Omental fat pad (tissue), 4 donors: ENCODE measurements around the gene JUP. TPM values are rescaled to one million over a fixed set of nuclear protein-coding genes. Genes with fewer than 3 reads are reported as not detected.
A peak's percentile ranks its signal among the peaks of the same experiment; 100 is the strongest.
"Not testable (repeated sequence)": the region's sequence is repeated elsewhere in the genome, so short reads cannot be mapped to it uniquely, and the experiment has no call there.

Experiments used
- ATAC-seq: fragments of 150-250 bp; one replicate; pipeline ENCODE4 v1.9.1; 2016; ENCODE audit warnings: mild to moderate bottlenecking, moderate library complexity; ENCODE audit not compliant: low FRiP score
- DNase-seq: peaks from one replicate; pipeline ENCODE4 v3.0.0-alpha.2; 2019; ENCODE audit warnings: low spot score
- CTCF ChIP-seq, 3 donors: fragments of 450-650 bp; IDR thresholded peaks; one replicate each; pipeline ENCODE4 v1.5.1; 2016 to 2017; ENCODE audit warnings: antibody characterized with exemption in 3 of 3, mild to moderate bottlenecking in 3 of 3, moderate library complexity in 2 of 3
- total RNA-seq, 4 donors: library from RNA; depleted of rRNA; stranded (reverse); fragments of >200 nt; gene quantifications; one replicate each; pipeline ENCODE4 v1.1.0, GENCODE V29; 2016

JUP gene
- 10 to 100 TPM; 34.8 to 84.5 (median 39.0) TPM for total RNA-seq

DNA sequence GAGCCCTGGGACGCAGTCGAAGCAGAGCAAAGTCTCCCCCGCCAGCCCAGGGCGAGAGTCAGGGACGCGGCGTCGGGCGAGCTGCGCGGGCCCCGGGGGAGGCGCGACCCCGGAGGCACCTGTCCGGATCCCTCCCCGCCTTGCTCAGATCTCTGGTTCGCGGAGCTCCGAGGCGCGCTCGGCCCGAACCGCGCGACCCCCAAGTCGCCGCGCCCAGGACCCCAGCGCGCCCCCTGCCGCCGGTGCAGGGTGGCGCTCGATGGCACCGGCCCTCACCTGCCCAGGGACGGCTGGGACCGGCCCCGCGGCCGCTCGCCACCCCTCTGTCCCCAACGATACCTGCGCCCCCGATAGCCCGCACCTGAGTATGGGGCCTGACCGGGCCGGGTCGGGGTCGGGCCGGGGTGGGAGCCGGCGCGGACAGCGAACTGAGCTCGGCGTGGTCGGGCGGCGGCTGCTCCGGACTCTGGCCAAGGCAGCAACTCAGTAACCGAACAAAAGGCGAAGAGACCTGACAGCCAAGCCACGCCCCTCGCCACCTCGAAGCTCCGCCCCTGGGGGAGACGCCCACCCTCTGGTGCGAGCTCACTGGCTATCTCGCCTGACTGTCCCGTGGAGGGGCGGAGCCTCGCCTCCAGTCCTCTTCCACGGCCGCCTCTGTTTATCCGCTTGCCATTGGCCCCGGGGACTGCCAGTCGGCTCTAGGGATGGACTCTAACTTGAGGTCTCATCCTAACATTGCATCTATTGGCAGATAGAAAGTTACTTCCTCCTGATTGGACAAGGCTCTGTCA lies at the start of gene JUP:
Gene JUP (minus strand): TSS at position 485 of the 794 bp plus-strand sequence. CDS start 14,857 bp downstream, outside the sequence.
- peak in 1 of 3 donors; percentile 33 for TF ChIP-seq CTCF (IDR thresholded peaks at IDR 0.05)
- DNase-seq (peak; percentile 99), ATAC-seq (peak; percentile 99)

DNA sequence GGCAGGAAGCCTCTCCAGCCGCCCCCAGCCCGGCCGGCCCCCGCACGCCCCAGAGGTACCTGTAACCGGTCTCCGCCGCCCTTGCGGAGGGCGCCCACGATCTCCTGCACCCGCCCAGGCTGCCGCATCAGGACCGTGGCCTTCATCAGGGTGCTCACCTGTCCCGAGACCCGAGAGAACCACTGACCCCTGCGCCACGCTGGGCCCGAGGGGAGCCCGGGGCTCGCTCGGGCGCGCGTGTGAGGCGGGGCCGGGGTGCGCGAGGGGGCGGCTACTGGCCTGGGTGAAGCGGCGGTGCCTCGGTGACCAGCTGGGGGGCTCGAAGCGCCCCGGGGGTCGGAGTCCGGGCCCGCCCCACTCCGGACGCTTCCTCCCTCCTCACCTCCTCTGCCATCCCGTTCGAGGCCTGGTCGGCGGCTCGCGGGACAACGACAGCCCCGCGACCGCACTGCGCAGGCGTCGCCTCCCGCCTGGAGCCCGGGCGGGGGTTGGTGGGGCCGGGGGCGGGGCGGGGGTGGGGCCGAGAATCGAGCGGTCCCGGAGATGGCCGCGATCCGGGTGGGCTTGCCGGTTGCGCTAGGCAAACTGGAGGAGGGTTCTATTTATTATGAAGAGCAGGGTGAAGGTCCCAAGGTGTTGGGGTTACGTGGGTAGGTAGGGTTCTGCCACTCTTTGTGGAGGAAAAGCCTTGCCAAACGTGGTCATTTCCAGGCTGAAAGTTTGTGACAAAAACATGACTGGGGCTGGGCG lies 49.5 kb upstream of the JUP start, which contains the start of gene NT5C3B:
Gene NT5C3B (minus strand): TSS at position 433 of the 750 bp plus-strand sequence. CDS start 39 bp downstream, at position 394.
- TF ChIP-seq CTCF (IDR thresholded peaks at IDR 0.05) = no peak
- DNase-seq = no peak
- peak; percentile 70 for ATAC-seq

DNA sequence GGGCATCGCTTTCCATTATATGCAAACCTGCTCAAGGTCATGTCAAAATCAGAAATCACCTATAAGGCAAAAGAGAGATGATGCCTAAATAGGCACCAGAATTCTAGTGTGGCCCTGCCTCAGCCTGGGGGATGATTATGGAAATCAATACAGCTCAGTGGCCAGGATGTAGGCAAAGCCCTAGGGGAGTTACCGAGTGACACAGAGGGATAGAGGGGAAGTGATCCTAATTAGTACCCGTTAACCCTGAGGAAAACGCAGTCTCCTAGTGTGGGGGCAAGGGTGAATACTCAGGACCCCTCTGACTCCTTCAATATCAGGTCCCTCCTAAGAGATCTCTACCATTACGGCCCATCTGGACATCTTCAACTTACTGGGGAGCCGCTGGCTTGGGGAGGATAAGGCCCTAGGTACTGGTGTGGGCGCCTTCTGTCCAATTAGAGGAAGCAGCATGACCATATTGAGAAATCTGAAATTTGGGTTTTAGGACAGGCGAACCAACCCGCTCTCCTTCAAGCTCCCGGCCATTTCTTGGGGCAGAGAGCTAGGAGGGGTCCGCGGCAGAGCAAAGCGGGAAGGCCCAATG lies 48.8 kb upstream of the JUP start:
- TF ChIP-seq CTCF (IDR thresholded peaks at IDR 0.05) = no peak
- peak; percentile 42 for ATAC-seq
- no peak for DNase-seq

GRCh38 chr17:41829961-41830360 lies 43.5 kb upstream of the JUP start:
- ATAC-seq, DNase-seq: not testable (repeated sequence)

- TF ChIP-seq CTCF (IDR thresholded peaks at IDR 0.05) = no peak
- ATAC-seq (no peak), DNase-seq (no peak)
These were observed 38.8 kb upstream of the JUP start for GRCh38 chr17:41825175-41825845.

GRCh38 chr17:41824086-41824485 lies 37.6 kb upstream of the JUP start:
- ATAC-seq (no peak), DNase-seq (no peak)
- TF ChIP-seq CTCF (IDR thresholded peaks at IDR 0.05) = no peak

DNA sequence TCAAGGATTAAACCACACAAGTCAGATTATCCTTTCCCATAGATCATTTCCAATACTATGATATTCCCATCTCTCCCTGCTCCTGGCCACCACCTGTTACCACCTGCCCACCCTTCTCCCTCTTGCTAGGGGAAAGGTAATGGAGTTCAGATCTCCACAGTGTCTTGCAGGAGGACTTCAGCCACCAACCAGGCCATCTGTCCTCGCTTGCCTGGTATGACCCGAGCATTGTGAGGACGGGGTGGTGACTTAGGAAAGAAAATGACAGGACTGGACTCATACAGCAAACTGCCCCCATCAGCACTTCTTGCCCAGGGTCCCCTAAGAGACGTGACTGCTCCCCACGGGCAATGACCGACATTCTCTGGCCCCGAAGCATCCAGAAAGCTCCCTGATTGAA lies 37.1 kb upstream of the JUP start:
- DNase-seq (no peak), ATAC-seq (no peak)
- TF ChIP-seq CTCF (IDR thresholded peaks at IDR 0.05) = no peak
